ENCODE results near the gene DOCK1.

DNA sequence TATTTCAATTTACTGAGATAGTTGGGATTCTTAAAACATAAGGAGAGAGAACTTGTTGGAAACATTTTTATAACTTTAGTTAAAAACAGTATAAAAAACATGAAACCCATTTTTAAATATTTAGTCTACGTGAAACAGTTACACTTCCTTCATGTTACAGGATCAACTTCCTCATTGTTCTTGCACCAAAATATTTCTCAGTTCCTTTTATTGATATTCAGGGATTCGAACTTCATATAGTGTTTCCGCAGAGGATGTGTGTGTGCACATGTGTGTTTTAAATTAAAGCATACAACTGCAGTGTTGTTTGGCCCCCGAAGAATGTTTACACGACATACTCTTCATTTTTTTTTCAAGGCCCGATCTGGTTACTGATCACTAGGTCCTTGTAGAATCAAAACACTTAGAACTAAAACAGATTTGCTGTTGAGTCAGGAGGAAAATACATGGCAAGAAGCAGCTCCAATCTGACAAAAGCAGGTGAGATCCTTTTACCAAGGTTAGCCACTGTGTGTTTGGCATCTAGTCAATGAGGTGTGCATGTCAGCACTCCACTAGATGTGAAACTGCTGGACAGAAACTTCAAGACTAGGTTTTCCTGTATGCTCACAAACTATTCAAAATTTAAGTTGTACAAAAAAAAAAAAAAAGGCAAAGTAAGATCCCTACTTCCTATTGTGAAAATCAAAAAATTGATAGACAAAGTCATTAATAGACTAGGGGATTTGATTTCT, 230.8 kb downstream of the DOCK1 start:
- no peak for TF ChIP-seq TAF1 (IDR thresholded peaks at IDR 0.05; ENCODE audit: low read depth, low read length)
- TF ChIP-seq POLR2AphosphoS5 (IDR thresholded peaks at IDR 0.05; ENCODE audit: low read depth, low read length), result no peak
- TF ChIP-seq POLR2A (IDR thresholded peaks at IDR 0.05; ENCODE audit: low read depth, low read length), result no peak
- no peak for TF ChIP-seq SPI1 (IDR thresholded peaks at IDR 0.05; ENCODE audit: low read depth, low read length)
- TF ChIP-seq POU2F2 (IDR thresholded peaks at IDR 0.05; ENCODE audit: low read depth, low read length), result no peak
- no peak for TF ChIP-seq PAX5 (IDR thresholded peaks at IDR 0.05; ENCODE audit: insufficient read depth, low read length, severe bottlenecking)

Data from GM12891 (cell line).